GM19043 (cell line): Measurements from ENCODE around the gene ZRANB3.

Experiments used
- ATAC-seq: cut with Tn5 transposase; IDR thresholded peaks from one replicate; pipeline ENCODE4 v1.9.1; 2021; ENCODE audit warnings: low read depth; ENCODE audit not compliant: unreplicated experiment

ZRANB3 gene

DNA sequence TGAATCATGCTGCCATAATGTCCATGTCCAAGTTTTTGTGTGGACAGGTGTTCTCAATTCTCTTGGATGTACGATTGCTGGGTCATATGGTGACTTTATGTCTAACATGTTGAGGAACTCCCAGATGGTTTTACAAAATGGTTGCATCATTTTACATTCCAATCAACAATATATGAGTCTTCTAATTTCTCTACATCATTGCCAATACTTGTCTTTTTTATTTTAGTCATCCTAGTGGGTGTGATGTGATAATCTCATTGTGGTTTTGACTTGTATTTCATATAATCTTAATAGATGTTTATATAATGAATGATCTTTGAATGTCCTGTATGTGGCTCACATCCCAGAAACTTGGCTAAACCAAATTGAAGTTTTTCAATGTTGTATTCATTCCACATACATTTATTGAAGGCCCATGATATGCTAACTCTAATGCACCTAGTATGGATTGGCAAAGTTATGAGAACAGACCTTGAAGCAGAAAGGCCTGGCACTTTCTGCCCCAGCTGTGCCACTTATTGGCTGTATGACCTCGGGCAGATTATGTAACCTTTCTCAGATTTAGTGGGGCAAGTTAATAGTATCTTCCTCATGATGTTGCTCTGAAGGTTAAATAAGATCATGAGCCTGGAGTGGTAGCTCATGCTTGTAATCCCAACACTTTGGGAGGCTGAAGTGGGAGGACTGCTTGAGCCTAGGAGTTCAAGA is 273.5 kb downstream of the ZRANB3 start:
- ATAC-seq: no peak

GRCh38 chr2:135256531-135257260 is 274.3 kb downstream of the ZRANB3 start:
- no peak for ATAC-seq

DNA sequence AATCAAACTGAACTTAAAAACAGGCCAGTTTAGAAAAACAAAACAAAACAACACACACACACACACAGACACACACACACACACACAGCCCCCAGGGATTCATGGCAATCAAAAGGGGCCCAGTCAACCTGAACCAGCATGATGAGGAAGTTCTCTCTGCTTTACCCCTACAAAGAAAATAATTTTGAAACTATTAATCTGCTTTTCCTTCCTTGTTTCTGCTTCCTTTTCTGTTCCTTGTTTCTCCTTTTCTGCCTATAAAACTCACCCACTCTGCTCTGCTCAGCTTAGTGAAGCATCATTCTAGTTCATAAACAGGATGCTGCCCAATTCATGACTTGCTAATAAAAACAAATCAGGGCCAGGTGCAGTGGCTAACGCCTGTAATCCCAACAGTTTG is 275.8 kb downstream of the ZRANB3 start:
- no peak for ATAC-seq

DNA sequence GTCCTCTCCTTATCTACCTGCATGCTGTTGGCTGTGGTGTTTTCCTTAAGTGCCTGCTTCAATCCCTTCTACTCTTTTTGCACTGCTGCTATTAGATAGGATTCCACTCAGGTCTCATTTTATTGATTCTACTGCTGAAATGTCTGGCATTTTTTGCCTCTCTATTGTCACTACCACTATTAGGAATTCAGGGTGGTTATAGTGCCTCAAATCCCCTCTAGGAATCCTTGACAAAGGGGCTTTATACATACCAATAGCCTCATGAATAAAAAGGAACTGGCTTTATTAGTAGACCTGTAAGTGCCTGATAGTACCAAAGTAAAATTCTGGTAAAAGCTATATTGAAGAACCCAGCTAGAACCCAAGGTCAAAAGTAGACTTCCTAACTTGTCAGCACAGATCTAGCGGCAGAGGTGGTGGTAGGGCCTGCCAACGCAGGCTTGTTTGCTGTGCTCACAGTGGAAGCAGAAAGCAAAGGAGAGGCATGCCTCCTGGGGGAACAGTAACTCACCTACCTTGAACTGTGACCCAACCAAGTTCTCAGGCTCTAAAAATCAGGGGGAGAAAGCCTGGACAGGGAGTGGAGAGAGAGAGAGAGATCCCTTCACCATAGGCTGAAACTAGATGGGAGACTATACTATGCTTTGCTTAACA is 278.1 kb downstream of the ZRANB3 start:
- no peak for ATAC-seq

DNA sequence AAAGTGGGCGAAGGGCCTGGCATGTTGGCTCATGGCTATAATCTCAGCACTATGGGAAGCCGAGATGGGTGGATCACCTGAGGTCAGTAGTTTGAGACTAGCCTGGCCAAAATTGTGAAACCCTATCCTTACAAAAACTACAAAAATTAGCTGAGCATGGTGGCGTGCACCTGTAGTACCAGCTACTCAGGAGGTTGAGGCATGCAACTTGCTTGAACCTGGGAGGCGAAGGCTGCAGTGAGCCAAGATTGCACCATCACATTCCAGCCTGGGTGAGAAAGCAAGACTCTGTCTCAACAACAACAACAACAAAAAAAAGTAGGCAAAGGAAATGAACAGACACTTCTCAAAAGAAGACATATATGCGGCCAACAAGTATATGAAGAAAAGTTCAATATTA is 282.4 kb downstream of the ZRANB3 start:
- no peak for ATAC-seq

- no peak for ATAC-seq
Measured at GRCh38 chr2:135246711-135247270, 284.2 kb downstream of the ZRANB3 start.

DNA sequence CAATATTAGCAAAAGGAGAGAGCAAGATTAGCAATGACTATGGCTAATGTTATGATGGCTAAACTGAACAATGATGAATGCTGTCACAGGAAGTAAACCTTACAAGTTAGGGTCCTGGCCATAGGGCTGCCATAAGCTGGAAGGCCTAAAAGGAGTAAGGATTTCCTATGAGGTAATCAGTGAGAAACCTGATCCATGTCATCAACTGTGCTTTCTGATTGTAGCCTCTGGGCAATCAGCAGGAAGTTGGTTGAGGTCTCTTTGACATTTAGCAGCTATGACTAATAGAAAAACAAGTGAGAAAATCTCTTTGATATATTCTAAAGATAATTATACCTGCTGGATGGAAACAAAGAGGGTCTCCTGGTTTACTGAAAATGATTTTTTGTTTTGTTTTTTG is 285.9 kb downstream of the ZRANB3 start:
- no peak for ATAC-seq

GRCh38 chr2:135238651-135239050 is 292.4 kb downstream of the ZRANB3 start:
- ATAC-seq: no peak

DNA sequence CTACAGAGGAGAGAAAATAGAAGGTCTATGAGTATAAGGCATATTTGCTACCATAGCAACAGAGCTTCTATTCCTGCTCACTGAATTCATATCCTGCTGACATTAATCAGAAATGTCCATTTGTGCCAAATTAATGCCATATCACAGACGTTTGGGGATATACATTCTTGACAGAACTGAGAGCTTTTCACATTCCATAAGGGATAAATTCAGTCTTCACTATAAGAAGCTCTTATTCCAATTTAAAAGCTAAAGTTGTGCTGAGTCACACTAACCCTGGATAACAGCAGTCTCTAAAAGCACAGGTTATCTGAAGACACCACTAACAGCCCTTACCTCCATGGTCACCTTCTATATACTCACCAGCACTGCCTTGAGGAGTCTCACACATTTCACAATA is 300.9 kb downstream of the ZRANB3 start:
- no peak for ATAC-seq

DNA sequence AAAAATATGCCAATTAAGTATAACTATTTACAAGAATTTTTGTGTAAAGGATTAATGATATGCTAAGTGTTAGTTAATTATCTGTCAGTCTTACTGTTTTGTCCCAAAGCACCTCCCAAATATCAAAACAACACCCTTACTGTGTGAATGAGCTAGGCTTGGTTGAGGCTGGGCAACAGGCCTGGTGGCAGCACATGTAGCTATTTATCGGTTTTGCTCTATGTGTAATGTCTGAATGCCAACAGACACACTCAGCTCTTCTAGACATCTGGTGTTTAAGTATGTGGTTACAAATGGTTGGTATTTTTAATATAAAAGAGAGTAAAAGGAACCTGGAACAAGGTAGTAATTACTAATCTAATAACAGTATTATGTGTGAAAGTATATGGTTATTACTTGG is 303.6 kb downstream of the ZRANB3 start:
- no peak for ATAC-seq

DNA sequence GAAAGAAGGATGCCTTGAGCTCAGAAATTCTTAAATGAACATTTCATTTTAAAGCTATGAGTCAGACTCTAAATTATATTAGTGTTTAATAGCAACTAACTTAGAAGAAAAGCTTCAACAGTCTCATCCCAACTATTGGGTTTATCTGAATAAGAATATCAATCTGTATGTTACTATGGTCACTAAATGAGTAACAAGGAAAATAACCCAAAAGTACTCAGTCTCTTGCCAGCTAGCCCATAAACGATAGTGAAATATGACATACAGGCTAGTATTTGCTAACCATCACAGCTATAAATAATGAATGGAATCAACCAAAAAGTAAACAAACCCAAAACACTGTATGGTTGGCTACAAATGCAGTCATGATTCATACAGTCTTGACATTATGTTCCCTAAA is 304.1 kb downstream of the ZRANB3 start:
- no peak for ATAC-seq

GRCh38 chr2:135225781-135226180 is 305.2 kb downstream of the ZRANB3 start:
- no peak for ATAC-seq

GRCh38 chr2:135219226-135219625 is 311.8 kb downstream of the ZRANB3 start:
- ATAC-seq: no peak

DNA sequence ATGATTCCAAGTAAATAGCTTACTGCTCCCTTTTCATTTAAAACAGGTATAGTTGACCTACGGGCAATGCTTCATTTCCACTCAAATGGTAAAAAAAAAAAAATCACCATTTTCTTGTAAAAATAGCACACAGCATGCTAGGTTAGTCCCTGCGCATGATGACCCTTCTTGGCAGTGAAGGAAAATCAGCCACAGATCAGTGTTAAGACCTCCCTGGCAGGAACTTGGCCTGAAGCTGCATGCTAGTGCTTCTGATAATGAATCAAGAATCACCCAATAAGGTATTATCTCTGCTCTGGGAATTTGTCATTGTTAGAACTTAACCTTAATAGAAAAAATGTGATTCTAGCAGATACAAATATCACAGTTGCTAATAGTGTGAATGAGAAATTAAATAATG is 312.6 kb downstream of the ZRANB3 start:
- no peak for ATAC-seq

DNA sequence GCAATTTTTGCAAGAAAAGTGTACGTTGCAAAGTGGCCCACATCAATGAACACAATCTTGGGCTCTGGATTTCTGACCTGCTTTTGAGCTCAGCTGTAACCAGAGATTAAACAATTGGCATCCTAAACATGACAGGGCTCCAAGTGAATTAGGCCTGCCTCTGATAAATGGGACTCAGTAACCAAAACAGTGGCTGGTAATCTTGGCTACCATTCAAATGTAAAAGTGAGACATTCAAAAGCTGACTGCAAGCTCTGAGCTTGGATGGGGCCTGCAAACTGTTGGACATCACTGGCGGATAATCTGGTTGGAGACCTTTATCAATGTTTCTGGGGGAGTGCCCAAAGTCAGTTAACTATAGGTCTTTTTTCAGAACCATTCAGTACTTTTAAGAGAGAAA is 318.3 kb downstream of the ZRANB3 start:
- no peak for ATAC-seq

DNA sequence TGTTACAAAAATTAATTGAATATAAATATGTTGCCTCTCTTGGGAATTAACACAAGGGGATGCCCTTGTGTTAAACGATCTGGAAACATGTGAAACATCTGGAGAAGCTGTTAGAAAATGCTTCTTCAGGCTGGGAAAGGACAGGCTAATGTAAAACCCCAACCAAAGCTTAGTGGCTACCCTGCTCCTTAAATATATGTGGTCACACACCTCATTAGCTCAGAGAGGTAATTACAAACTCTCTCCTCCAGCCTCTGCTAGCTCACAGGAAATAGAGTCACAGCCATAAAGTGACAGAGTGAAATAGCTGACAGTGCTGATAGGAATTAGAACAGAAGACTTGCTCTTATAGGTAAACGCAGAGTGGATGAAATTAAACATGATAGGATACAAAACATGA is 323.0 kb downstream of the ZRANB3 start:
- no peak for ATAC-seq

DNA sequence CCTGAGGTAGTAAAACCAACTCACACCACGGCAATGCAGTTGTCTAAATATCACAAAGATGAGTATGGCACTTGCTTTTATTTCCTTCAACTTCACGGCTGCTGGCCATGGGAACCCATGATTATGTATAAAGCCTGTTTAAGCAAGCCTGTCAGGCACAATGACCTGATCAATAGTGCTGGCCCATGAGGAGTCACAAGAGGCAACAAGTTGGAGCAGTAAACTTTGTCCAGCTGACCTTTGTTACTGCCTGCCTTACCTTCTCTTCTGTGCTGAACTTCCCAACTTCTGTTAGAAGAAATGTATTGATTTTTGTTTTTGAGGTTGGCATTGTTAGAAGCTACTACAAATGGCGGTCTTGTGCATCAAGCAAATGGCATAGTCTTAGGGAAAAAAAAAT is 327.1 kb downstream of the ZRANB3 start:
- ATAC-seq: no peak

DNA sequence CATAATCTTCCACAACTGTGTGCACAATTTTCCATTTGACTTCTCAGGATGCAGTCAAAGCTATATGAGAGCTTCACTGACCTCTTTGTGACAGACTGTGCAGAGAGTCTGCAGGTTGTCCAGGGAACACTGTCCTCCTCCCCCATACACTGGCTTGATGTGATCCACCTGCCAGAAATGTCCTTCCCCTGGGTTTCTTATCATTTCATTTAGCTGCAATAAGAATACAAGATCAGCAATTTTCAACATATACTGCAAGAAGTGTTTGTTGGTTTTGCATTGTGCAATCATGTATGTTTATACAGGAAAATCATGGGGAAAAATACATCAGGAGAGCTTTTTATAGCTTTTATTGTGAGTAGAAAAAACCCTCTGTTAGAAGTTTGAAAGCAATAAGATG is 328.3 kb downstream of the ZRANB3 start:
- no peak for ATAC-seq

DNA sequence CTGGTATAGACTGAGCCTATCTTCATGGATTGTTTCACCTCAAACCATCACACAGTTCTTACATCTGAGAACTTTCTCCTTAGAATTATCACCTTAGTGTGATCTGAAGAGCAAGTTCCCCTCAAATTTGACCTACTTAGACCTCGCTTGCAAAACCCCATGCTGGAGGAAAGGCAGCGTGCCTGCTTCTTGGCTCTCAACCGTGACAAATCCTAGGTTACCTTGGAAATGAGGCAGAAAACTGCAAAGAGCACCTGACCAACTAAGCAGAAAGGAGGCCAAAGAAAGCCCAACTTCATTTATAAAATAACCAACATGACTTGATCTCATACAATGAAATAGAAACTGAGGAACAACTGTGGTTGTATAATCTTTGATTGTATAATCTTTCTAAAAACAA is 332.5 kb downstream of the ZRANB3 start:
- no peak for ATAC-seq

DNA sequence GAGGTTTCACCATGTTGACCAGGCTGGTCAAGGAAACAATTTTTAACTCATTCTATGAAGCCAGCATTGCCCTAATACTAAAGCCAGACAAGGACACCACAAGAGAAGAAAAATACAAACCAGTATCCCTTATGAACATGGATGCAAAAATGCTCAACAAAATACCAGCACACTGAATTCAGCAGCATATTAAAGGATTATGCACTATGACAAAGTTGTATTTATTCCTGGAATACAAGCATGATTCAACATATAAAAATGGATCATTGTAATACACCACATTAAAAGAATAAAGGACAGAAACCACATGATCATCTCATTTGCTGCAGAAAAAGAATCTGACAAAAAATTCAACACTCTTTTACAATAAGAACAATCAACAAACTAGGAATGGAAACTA is 340.2 kb downstream of the ZRANB3 start:
- no peak for ATAC-seq

- ATAC-seq: no peak
Measured at GRCh38 chr2:135189148-135189547, 341.9 kb downstream of the ZRANB3 start.

DNA sequence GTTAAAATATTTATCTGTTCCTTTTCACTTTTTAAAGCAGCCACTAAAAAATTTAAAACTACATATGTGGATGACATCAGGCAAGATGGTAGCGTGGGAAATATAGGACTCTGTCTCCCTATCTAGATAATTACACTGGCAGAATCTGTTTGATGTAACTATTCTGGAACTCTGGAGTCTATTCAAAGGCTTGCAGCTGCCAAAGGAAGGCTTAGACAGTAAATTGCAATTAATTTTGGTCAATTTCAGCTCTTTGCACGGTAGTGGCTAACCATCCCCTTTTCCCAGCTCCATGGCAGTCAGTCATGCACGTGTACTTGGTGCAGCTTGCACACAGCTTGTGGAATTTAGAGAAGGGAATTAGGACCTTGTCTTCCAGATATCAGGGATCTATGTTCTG is 343.7 kb downstream of the ZRANB3 start:
- no peak for ATAC-seq
